ENCODE measurements around the gene KRT1.

DNA sequence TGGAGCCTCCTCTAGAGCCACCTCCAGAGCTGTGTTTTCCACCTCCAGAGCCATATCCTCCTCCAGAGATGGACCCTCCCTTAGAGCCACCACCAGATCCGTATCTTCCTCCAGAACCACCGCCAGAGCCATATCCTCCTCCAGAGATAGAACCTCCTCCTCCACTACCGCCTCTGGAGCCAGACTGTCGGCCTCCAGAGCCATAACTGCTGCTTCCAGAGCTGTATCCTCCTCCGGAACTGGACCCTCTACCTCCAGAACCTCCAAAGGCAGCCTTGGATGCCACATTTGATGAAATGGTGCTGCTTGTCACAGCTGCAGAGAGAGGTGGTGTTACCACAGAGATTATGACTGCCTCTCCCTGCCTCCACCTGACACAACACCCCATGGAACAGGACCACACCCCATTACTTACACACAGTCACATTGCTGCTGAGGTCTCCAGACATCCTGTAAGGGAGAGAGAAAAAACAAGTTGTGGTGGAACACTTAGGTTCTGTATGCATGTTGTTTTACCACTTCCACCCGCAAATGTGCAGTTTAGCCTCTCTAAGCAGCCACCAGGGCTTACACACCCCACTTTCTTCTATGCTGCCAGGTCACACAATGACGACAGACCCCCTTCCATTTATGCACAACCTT, 35.0 kb downstream of the KRT1 start:
- TF ChIP-seq EZH2 (IDR thresholded peaks at IDR 0.05) (no peak), POLR2AphosphoS5 (IDR thresholded peaks at IDR 0.05; ENCODE audit: borderline replicate concordance, low read depth, low read length) (no peak), FOXP2 (optimal IDR thresholded peaks at IDR 0.05; ENCODE audit: control extremely low read depth, extremely low read length, insufficient read depth) (no peak)

Measured in SK-N-MC (cell line).